Measurements from ENCODE around the gene ZNF22.

The ZNF22 gene

GRCh38 chr10:45000752-45001380, at the start of gene ZNF22:
ZNF22 (plus strand) TSS chr10:45000923; CDS start chr10:45003369, 2,446 bp downstream.
- H3K4me3 ChIP-seq (ENCODE audit: low read depth, low read length), result peak within 1 kb of the TSS; percentile 73
- peak; percentile 13 for TF ChIP-seq CTCF (IDR thresholded peaks at IDR 0.05; ENCODE audit: low read depth, low read length, missing control alignments)
- DNase-seq (ENCODE audit: low read depth), result no peak

GRCh38 chr10:44951576-44952226, 49.0 kb upstream of the ZNF22 start:
- no peak for DNase-seq (ENCODE audit: low read depth)
- no peak for TF ChIP-seq CTCF (IDR thresholded peaks at IDR 0.05; ENCODE audit: low read depth, low read length, missing control alignments)
- H3K4me3 ChIP-seq (ENCODE audit: low read depth, low read length), result no peak overlapping the region

GRCh38 chr10:44952779-44953231, 47.9 kb upstream of the ZNF22 start:
- TF ChIP-seq CTCF (IDR thresholded peaks at IDR 0.05; ENCODE audit: low read depth, low read length, missing control alignments), result no peak
- DNase-seq (ENCODE audit: low read depth), result no peak
- no peak overlapping the region for H3K4me3 ChIP-seq (ENCODE audit: low read depth, low read length)

- H3K4me3 ChIP-seq (ENCODE audit: low read depth, low read length), result no peak overlapping the region
- TF ChIP-seq CTCF (IDR thresholded peaks at IDR 0.05; ENCODE audit: low read depth, low read length, missing control alignments), result no peak
- DNase-seq (ENCODE audit: low read depth), result no peak
Observed at GRCh38 chr10:44954042-44954441, 46.7 kb upstream of the ZNF22 start.

- DNase-seq (ENCODE audit: low read depth), result no peak
- no peak for TF ChIP-seq CTCF (IDR thresholded peaks at IDR 0.05; ENCODE audit: low read depth, low read length, missing control alignments)
- H3K4me3 ChIP-seq (ENCODE audit: low read depth, low read length), result no peak overlapping the region
Observed at GRCh38 chr10:44954962-44955361, 45.8 kb upstream of the ZNF22 start.

GRCh38 chr10:44955413-44956070, 45.2 kb upstream of the ZNF22 start:
- DNase-seq (ENCODE audit: low read depth), result no peak
- H3K4me3 ChIP-seq (ENCODE audit: low read depth, low read length), result no peak overlapping the region
- TF ChIP-seq CTCF (IDR thresholded peaks at IDR 0.05; ENCODE audit: low read depth, low read length, missing control alignments), result no peak

Measured in GM12864 (cell line).